ENCODE data around the gene ALOX15B.
A peak's percentile ranks its signal among the peaks of the same experiment; 100 is the strongest.

The ALOX15B gene

DNA sequence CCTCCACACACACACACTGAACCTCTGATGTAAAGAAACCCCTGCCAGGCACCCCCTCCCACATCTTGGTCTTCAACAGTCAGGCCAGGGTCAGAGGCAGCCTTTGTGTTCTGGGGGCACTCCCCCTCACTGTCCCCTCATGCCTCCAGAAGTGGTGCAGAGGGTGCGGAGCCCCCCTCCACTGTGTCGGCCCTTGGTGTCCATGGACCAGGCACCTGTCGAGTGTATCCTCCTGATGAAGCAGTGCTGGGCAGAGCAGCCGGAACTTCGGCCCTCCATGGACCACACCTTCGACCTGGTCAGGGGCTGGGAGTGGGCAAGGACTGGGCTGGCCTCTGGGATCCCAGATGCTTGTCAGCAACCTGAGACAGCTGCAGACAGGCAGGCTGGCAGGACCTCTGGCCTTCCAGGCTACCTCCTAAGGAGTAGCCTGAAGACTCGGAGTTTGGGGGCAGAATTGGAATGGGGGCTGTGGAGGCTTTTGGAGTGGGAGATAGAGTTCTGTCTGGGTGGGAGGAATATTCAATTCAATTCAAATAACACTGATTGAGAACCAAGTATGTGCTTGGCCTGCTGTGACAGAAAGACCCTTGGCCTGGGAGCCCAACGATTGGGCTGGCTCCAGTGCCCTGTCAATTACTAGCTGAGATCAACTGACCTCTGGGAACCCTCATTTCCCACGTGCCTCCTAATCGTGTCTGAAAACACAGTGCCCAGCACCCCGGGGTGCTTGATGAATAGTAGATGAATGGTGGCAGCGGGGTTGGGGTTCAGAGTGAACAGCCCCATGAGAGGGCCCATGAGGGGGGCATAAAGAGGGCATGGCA, 24.9 kb upstream of the ALOX15B start:
- TF ChIP-seq, protein P1, sequence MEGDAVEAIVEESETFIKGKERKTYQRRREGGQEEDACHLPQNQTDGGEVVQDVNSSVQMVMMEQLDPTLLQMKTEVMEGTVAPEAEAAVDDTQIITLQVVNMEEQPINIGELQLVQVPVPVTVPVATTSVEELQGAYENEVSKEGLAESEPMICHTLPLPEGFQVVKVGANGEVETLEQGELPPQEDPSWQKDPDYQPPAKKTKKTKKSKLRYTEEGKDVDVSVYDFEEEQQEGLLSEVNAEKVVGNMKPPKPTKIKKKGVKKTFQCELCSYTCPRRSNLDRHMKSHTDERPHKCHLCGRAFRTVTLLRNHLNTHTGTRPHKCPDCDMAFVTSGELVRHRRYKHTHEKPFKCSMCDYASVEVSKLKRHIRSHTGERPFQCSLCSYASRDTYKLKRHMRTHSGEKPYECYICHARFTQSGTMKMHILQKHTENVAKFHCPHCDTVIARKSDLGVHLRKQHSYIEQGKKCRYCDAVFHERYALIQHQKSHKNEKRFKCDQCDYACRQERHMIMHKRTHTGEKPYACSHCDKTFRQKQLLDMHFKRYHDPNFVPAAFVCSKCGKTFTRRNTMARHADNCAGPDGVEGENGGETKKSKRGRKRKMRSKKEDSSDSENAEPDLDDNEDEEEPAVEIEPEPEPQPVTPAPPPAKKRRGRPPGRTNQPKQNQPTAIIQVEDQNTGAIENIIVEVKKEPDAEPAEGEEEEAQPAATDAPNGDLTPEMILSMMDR (IDR thresholded peaks at IDR 0.05; ENCODE audit: extremely low read depth, insufficient read depth, missing control alignments) = no peak
- DNase-seq (ENCODE audit: low spot score) = no peak
- in situ Hi-C loops (cut with MboI; ENCODE audit: low pct_unique_long_range_greater_than_20kb, low sequenced_read_pairs, unreplicated experiment) = no loop called here

- no peak for DNase-seq (ENCODE audit: low spot score)
- in situ Hi-C loops (cut with MboI; ENCODE audit: low pct_unique_long_range_greater_than_20kb, low sequenced_read_pairs, unreplicated experiment) = no loop called here
- TF ChIP-seq, protein P1 (IDR thresholded peaks at IDR 0.05; ENCODE audit: extremely low read depth, insufficient read depth, missing control alignments) = no peak
These were observed 24.4 kb upstream of the ALOX15B start for GRCh38 chr17:8014558-8014850.

- DNase-seq (ENCODE audit: low spot score) = no peak
- TF ChIP-seq, protein P1 (IDR thresholded peaks at IDR 0.05; ENCODE audit: extremely low read depth, insufficient read depth, missing control alignments) = no peak
- in situ Hi-C loops (cut with MboI; ENCODE audit: low pct_unique_long_range_greater_than_20kb, low sequenced_read_pairs, unreplicated experiment) = no loop called here
These were observed 23.5 kb upstream of the ALOX15B start for GRCh38 chr17:8015236-8015956.

- DNase-seq (ENCODE audit: low spot score) = no peak
- in situ Hi-C loops (cut with MboI; ENCODE audit: low pct_unique_long_range_greater_than_20kb, low sequenced_read_pairs, unreplicated experiment) = no loop called here
- TF ChIP-seq, protein P1 (IDR thresholded peaks at IDR 0.05; ENCODE audit: extremely low read depth, insufficient read depth, missing control alignments) = no peak
These were observed 22.8 kb upstream of the ALOX15B start for GRCh38 chr17:8015957-8016631.

GRCh38 chr17:8016632-8017424, 22.0 kb upstream of the ALOX15B start:
- DNase-seq (ENCODE audit: low spot score) = peak; percentile 68
- TF ChIP-seq, protein P1 (IDR thresholded peaks at IDR 0.05; ENCODE audit: extremely low read depth, insufficient read depth, missing control alignments) = peak; percentile 76
- in situ Hi-C loops (cut with MboI; ENCODE audit: low pct_unique_long_range_greater_than_20kb, low sequenced_read_pairs, unreplicated experiment) = no loop called here

- in situ Hi-C loops (cut with MboI; ENCODE audit: low pct_unique_long_range_greater_than_20kb, low sequenced_read_pairs, unreplicated experiment) = no loop called here
These were observed 20.4 kb upstream of the ALOX15B start for GRCh38 chr17:8018436-8018835.

More at GRCh38 chr17:8018436-8018835, 20.4 kb upstream of the ALOX15B start:
- DNase-seq (ENCODE audit: low spot score) = no peak
- TF ChIP-seq, protein P1 (IDR thresholded peaks at IDR 0.05; ENCODE audit: extremely low read depth, insufficient read depth, missing control alignments) = no peak

Measured in GM13977 (cell line).